GM12873 (cell line): ENCODE results near the gene ZBTB7A.

Experiments used
- CTCF ChIP-seq: IDR thresholded peaks from 2 replicates; pipeline ENCODE4 v1.5.1; 2012; ENCODE audit warnings: low read depth, mild to moderate bottlenecking, moderate library complexity, low read length, control low read depth; ENCODE audit not compliant: insufficient read depth; ENCODE audit errors: missing control alignments

The ZBTB7A gene

GRCh38 chr19:4035018-4035566 lies 31.6 kb downstream of the ZBTB7A start:
- no peak for TF ChIP-seq CTCF

- no peak for TF ChIP-seq CTCF
These were observed 32.4 kb downstream of the ZBTB7A start for GRCh38 chr19:4034048-4035017.

DNA sequence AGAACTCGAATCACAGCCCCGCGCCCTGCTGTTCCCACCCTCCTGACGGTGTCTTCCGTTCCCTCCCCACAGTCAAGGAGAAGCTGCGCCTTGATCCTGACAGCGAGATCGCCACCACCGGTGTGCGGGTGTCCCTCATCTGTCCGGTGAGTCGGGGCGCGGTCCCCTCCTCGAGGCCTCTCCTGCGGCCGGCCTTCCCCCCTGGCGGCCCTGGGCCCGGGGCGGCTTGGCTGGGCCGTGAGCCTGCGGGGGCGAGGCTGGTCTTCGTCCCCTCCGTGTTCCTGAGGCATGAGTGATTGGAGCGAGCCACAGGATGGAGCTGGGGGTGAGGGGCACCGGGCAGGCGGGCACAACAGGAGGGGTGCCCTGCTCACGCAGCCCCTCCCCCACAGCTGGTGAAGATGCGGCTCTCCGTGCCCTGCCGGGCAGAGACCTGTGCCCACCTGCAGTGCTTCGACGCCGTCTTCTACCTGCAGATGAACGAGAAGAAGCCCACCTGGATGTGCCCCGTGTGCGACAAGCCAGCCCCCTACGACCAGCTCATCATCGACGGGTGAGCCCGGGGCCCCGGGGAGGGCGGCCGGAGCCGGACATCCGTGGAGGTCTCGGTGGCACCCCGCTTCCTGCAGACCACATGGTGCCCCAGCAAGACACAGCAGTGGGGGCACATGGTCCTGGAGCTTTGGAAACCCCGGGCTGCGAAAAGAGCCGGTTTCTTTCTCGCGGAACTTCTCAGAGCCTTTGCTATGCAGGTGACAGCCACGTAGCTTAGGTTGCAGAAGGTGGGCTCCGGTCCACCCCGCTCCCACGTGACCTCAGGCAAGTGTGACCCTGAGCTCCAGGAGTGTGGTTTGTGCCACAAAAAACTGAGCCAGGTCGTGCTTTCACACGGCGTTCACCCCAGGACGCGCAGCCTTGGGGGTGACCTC lies 33.4 kb downstream of the ZBTB7A start:
- TF ChIP-seq CTCF, result no peak

GRCh38 chr19:4032436-4032835 lies 34.3 kb downstream of the ZBTB7A start:
- no peak for TF ChIP-seq CTCF

- no peak for TF ChIP-seq CTCF
These were observed 35.3 kb downstream of the ZBTB7A start for GRCh38 chr19:4031420-4031819.

DNA sequence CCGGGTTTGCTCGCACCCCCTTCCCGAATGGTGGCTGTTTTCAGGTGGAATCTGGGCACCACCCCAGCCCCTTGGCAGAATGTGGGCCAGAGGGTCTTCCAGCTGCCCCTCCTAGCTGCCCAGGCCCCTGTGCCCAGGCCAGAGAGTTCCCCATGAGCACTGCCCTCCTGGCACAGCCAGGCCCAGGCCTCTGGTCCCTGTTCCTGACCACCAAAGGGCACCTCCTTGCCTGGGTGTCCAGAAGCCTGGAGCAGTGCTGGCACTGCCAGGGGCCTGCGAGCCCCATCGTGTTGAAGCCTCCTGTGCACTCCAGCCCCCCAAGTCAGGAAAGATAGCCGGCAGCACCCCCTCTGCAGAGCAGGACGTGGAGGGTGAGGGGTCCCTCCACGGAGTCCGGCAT lies 35.7 kb downstream of the ZBTB7A start:
- no peak for TF ChIP-seq CTCF
